ENCODE measurements around the gene MED27. TPM values are rescaled to one million over a fixed set of nuclear protein-coding genes. Genes with fewer than 3 reads are reported as not detected.
"Not testable (repeated sequence)": the region's sequence is repeated elsewhere in the genome, so short reads cannot be mapped to it uniquely, and the experiment has no call there.

The MED27 gene
- total RNA-seq, 1 donor from 2014 or later = 25.1 TPM

DNA sequence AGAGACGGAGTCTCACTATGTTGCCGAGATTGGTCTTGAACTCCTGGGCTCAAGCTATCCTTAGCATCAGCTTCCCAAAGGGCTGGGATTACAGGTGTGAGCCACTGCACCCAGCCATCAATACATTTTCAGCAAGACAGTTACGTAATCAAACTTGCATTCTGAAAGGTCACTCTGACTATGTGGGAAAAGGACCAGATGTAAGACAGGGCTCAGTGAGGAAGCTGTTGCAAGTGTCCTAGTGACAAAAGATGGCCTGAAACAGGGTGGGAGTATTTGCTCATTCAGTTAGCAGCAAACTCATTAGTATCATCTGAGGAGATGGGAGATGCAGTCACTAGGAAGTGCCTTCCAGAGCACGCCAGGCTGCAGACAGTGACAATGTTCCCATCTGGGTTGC is 16.9 kb downstream of the MED27 start:
- no peaks in the 10 kb centered on the region for H3K27me3 Mint-ChIP-seq

DNA sequence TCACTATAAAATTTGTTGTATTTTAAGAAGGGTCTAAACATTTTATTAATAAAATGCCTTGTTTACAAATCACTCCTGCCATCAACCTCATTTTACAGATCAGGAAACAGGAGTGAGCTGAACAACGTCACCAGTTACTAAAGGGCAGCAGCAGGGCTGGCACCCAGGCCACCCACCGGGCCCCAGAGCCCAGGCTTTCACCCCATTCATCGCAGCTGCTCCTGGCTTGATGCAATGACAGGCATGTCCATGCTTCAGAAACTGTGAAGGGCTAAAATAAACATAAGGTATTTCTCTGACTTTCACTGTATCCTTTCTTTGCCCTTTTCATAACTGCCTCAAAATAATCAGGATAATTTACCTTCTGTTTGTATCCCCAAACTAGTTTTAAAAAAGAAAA is 18.1 kb downstream of the MED27 start:
- no peaks in the 10 kb centered on the region for H3K4me1 Mint-ChIP-seq (ENCODE audit: low read depth)
- H3K27me3 Mint-ChIP-seq = no peaks in the 10 kb centered on the region
- DNase-seq (ENCODE audit: low spot score, unreplicated experiment) = no peak
- TF ChIP-seq, protein P1, sequence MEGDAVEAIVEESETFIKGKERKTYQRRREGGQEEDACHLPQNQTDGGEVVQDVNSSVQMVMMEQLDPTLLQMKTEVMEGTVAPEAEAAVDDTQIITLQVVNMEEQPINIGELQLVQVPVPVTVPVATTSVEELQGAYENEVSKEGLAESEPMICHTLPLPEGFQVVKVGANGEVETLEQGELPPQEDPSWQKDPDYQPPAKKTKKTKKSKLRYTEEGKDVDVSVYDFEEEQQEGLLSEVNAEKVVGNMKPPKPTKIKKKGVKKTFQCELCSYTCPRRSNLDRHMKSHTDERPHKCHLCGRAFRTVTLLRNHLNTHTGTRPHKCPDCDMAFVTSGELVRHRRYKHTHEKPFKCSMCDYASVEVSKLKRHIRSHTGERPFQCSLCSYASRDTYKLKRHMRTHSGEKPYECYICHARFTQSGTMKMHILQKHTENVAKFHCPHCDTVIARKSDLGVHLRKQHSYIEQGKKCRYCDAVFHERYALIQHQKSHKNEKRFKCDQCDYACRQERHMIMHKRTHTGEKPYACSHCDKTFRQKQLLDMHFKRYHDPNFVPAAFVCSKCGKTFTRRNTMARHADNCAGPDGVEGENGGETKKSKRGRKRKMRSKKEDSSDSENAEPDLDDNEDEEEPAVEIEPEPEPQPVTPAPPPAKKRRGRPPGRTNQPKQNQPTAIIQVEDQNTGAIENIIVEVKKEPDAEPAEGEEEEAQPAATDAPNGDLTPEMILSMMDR (IDR thresholded peaks at IDR 0.05; ENCODE audit: unreplicated experiment) = no peak
- no peak overlapping the region for H3K27ac Mint-ChIP-seq
- H3K9me3 Mint-ChIP-seq (ENCODE audit: low read depth) = no peaks in the 10 kb centered on the region
- peaks cover 6% of the 10 kb centered on the region for H3K36me3 Mint-ChIP-seq (ENCODE audit: insufficient read depth)
- no peak overlapping the region for H3K4me3 Mint-ChIP-seq (ENCODE audit: low read depth)

More for the DNA sequence above, 16.9 kb downstream of the MED27 start:
- H3K9me3 Mint-ChIP-seq (ENCODE audit: low read depth) = no peaks in the 10 kb centered on the region
- H3K4me1 Mint-ChIP-seq (ENCODE audit: low read depth) = no peaks in the 10 kb centered on the region
- H3K36me3 Mint-ChIP-seq (ENCODE audit: insufficient read depth) = peaks cover 6% of the 10 kb centered on the region
- TF ChIP-seq, protein P1 (IDR thresholded peaks at IDR 0.05; ENCODE audit: unreplicated experiment) = no peak
- no peak for DNase-seq (ENCODE audit: low spot score, unreplicated experiment)
- H3K27ac Mint-ChIP-seq = no peak overlapping the region
- no peak overlapping the region for H3K4me3 Mint-ChIP-seq (ENCODE audit: low read depth)

DNA sequence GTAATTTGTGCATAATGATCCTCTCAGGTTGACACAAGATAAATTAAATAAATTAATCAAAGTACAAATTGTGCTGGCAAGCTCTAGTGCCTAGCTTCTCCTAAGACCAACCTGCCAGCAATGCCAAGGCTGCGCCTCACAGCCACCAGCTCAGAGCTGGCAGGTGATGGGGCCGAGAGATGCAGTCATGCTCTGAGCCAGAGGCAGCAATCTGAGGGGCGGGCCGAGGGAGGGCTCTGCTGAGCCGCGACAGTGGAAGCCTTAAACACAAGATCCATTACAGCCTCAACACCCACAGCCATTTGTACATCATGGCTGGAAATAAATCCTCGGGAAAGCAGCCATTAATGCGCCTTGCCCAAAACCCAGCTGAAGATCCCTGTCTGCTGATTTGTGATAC is 20.3 kb downstream of the MED27 start:
- DNase-seq (ENCODE audit: low spot score, unreplicated experiment) = no peak
- no peaks in the 10 kb centered on the region for H3K9me3 Mint-ChIP-seq (ENCODE audit: low read depth)
- H3K4me1 Mint-ChIP-seq (ENCODE audit: low read depth) = no peaks in the 10 kb centered on the region
- H3K27me3 Mint-ChIP-seq = no peaks in the 10 kb centered on the region
- H3K27ac Mint-ChIP-seq = no peak overlapping the region
- TF ChIP-seq, protein P1 (IDR thresholded peaks at IDR 0.05; ENCODE audit: unreplicated experiment) = no peak
- no peak overlapping the region for H3K4me3 Mint-ChIP-seq (ENCODE audit: low read depth)
- H3K36me3 Mint-ChIP-seq (ENCODE audit: insufficient read depth) = peaks cover 6% of the 10 kb centered on the region

DNA sequence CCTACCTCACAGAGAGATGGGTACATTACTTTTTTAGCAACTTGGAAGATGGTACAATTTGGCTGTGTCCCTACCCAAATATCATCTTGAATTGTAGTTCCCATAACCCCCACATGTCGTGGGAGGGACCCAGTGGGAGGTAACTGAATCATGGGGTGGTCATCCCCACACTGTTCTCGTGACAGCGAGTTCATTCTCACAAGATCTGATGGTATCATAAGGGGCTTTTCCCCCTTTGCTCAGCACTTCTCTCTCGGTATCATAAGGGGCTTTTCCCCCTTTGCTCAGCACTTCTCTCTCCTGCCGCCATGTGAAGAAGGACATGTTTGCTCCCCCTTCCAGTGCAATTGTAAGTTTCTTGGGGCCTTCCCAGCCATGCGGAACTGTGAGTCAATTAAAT is 21.4 kb downstream of the MED27 start:
- H3K27ac Mint-ChIP-seq; DNase-seq (ENCODE audit: low spot score, unreplicated experiment); H3K4me3 Mint-ChIP-seq (ENCODE audit: low read depth); H3K36me3 Mint-ChIP-seq (ENCODE audit: insufficient read depth); H3K27me3 Mint-ChIP-seq; H3K4me1 Mint-ChIP-seq (ENCODE audit: low read depth); H3K9me3 Mint-ChIP-seq (ENCODE audit: low read depth): not testable (repeated sequence)

DNA sequence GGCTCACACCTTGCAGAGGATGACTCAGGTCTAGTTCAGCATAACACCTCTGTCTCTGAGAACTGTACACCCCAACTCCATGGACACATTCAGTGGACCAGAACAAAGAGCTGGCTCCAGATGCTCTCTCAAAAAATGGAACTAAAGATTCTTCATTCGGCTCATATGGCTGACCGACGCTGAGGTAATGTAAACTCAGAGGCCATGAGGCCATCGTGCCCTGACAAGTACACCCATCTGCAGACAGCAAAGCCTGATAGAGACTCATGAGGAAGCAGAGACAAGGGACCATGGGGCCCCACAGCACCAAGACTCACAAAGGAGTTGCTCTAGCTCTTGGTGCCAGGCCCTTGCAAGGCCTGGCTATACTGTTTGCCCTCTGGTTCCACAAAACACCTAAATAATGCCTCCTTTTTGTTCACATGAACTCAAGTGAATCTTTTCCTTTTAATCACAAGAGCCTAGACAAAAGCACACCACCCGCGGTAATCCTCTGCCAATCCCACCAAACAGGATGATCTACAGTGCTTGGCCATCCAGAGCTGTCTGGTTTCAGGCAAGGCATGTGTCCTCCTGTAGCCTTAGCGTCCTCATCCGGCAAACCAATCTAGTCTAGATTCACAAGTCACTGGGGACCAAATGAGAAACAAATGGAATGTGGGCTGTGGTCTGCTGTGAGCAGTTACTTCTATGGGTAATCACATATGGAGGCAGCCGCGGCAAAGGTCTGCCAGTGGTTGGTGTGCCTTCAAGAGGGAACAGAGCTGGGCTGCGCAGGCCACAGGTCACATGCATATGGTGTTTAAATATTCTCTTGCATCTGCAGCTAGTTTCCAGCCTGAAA is 22.7 kb downstream of the MED27 start:
- H3K4me3 Mint-ChIP-seq (ENCODE audit: low read depth) = no peak overlapping the region
- DNase-seq (ENCODE audit: low spot score, unreplicated experiment) = no peak
- H3K4me1 Mint-ChIP-seq (ENCODE audit: low read depth) = no peaks in the 10 kb centered on the region
- H3K27me3 Mint-ChIP-seq = no peaks in the 10 kb centered on the region
- TF ChIP-seq, protein P1 (IDR thresholded peaks at IDR 0.05; ENCODE audit: unreplicated experiment) = no peak
- H3K9me3 Mint-ChIP-seq (ENCODE audit: low read depth) = no peaks in the 10 kb centered on the region
- peaks cover 6% of the 10 kb centered on the region for H3K36me3 Mint-ChIP-seq (ENCODE audit: insufficient read depth)
- H3K27ac Mint-ChIP-seq = peak overlapping the region; percentile 60

DNA sequence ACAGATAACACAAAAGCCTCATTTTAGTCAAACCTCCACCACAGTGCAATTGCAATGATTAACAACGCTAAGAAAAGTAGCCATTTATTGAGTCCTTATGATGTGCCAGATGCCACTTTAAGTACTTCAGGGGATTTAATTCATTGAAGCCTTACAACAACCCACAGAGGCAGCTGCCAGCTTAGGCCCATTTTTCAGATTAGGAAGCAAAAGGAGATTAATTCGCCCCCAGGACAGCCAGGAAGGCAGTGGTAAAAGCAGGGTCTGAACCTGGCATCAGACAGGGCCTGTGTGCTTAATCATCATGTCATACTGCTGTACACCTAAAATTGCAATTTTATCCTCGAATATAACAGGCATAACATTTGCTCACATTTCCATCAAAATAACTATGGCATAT is 23.9 kb downstream of the MED27 start:
- no peak overlapping the region for H3K27ac Mint-ChIP-seq
- H3K4me3 Mint-ChIP-seq (ENCODE audit: low read depth) = no peak overlapping the region
- H3K4me1 Mint-ChIP-seq (ENCODE audit: low read depth) = no peaks in the 10 kb centered on the region
- H3K9me3 Mint-ChIP-seq (ENCODE audit: low read depth) = no peaks in the 10 kb centered on the region
- H3K36me3 Mint-ChIP-seq (ENCODE audit: insufficient read depth) = peaks cover 6% of the 10 kb centered on the region
- no peak for DNase-seq (ENCODE audit: low spot score, unreplicated experiment)
- H3K27me3 Mint-ChIP-seq = no peaks in the 10 kb centered on the region
- TF ChIP-seq, protein P1 (IDR thresholded peaks at IDR 0.05; ENCODE audit: unreplicated experiment) = no peak

Data from progenitor cell of endocrine pancreas (in vitro differentiated cells).